Measurements from ENCODE around the gene DCAF12. TPM values are rescaled to one million over a fixed set of nuclear protein-coding genes. Genes with fewer than 3 reads are reported as not detected.

The DCAF12 gene
- total RNA-seq, 1 experiment from 2014 or later = 38.3 TPM

- ATAC-seq (no peak), DNase-seq (ENCODE audit: low read depth, low spot score) (no peak)
- Histone ChIP-seq H3K9me3 (ENCODE audit: control insufficient read depth, insufficient read depth, low read depth, low read length) (no peaks in the 10 kb centered on the region), H3K4me1 (ENCODE audit: control insufficient read depth, insufficient read depth, low read length) (no peaks in the 10 kb centered on the region), H3K27me3 (ENCODE audit: control insufficient read depth, insufficient read depth, low read length) (no peaks in the 10 kb centered on the region), H3K36me3 (ENCODE audit: control insufficient read depth, insufficient read depth, low read length) (no peaks in the 10 kb centered on the region), H3K4me3 (ENCODE audit: low read depth in 2 of 2, low read length in 2 of 2) (no peak overlapping the region), H3K27ac (ENCODE audit: low read length) (no peak overlapping the region)
- no peak for TF ChIP-seq SIN3A (IDR thresholded peaks at IDR 0.05; ENCODE audit: borderline replicate concordance, insufficient read depth, low read depth, low read length)
- no peak for TF ChIP-seq POLR2AphosphoS5 (IDR thresholded peaks at IDR 0.05; ENCODE audit: low read depth, low read length)
- no peak for TF ChIP-seq CTCF (IDR thresholded peaks at IDR 0.05)
- no peak for TF ChIP-seq TCF7L2 (IDR thresholded peaks at IDR 0.05; ENCODE audit: low read depth, low read length)
- TF ChIP-seq REST (IDR thresholded peaks at IDR 0.05; ENCODE audit: insufficient read depth in 1 of 2, low read depth in 2 of 2, low read length in 1 of 2) = no peak
- ChIA-PET CTCF (interaction anchor here (0.7 kb wide), 1 partner anchor 81 kb away, joined by 8 read pairs; no protein-coding TSS in a partner anchor), POLR2A (interaction anchor here (0.6 to 0.7 kb wide), 2 partner anchors 39 to 129 kb away, joined by 8 to 10 read pairs; no protein-coding TSS in a partner anchor)
- no TSS peak for BruUV-seq (replicated peaks)
- in situ Hi-C loops (cut with HindIII; ENCODE audit: low pct_unique_long_range_greater_than_20kb, low sequenced_read_pairs) (no loop called here), intact Hi-C loops (cut with micrococcal nuclease; ENCODE audit: unreplicated experiment) (no loop called here)
These were observed 45.4 kb upstream of the DCAF12 start for GRCh38 chr9:34171753-34172535.

GRCh38 chr9:34170237-34170991, 43.9 kb upstream of the DCAF12 start:
- Histone ChIP-seq H3K9me3 (ENCODE audit: control insufficient read depth, insufficient read depth, low read depth, low read length) (no peaks in the 10 kb centered on the region), H3K27ac (ENCODE audit: low read length) (no peak overlapping the region), H3K36me3 (ENCODE audit: control insufficient read depth, insufficient read depth, low read length) (no peaks in the 10 kb centered on the region), H3K27me3 (ENCODE audit: control insufficient read depth, insufficient read depth, low read length) (no peaks in the 10 kb centered on the region), H3K4me3 (ENCODE audit: low read depth in 2 of 2, low read length in 2 of 2) (no peak overlapping the region), H3K4me1 (ENCODE audit: control insufficient read depth, insufficient read depth, low read length) (no peaks in the 10 kb centered on the region)
- ATAC-seq = peak; percentile 72
- POLR2A ChIA-PET = interaction anchor here (0.7 kb wide), 2 partner anchors 47 to 235 kb away, joined by 5 read pairs; no protein-coding TSS in a partner anchor
- no peak for DNase-seq (ENCODE audit: low read depth, low spot score)
- TF ChIP-seq CTCF (IDR thresholded peaks at IDR 0.05) = no peak
- no peak for TF ChIP-seq SIN3A (IDR thresholded peaks at IDR 0.05; ENCODE audit: borderline replicate concordance, insufficient read depth, low read depth, low read length)
- no peak for TF ChIP-seq POLR2AphosphoS5 (IDR thresholded peaks at IDR 0.05; ENCODE audit: low read depth, low read length)
- TF ChIP-seq REST (IDR thresholded peaks at IDR 0.05; ENCODE audit: insufficient read depth in 1 of 2, low read depth in 2 of 2, low read length in 1 of 2) = no peak
- TF ChIP-seq TCF7L2 (IDR thresholded peaks at IDR 0.05; ENCODE audit: low read depth, low read length) = no peak
- CTCF ChIA-PET = interaction anchor here (0.6 kb wide), 1 partner anchor 12 kb away, joined by 5 read pairs; no protein-coding TSS in a partner anchor
- BruUV-seq (replicated peaks) = no TSS peak
- in situ Hi-C loops (cut with HindIII; ENCODE audit: low pct_unique_long_range_greater_than_20kb, low sequenced_read_pairs) = no loop called here
- intact Hi-C loops (cut with micrococcal nuclease; ENCODE audit: unreplicated experiment) = no loop called here

Measured in Panc1 (cell line).